ENCODE measurements around the gene CDKL1. TPM values are rescaled to one million over a fixed set of nuclear protein-coding genes. Genes with fewer than 3 reads are reported as not detected.
A peak's percentile ranks its signal among the peaks of the same experiment; 100 is the strongest.

Gene CDKL1
- total RNA-seq, 4 donors from 2014 or later = 15.3 to 36.8 (median 28.2) TPM

DNA sequence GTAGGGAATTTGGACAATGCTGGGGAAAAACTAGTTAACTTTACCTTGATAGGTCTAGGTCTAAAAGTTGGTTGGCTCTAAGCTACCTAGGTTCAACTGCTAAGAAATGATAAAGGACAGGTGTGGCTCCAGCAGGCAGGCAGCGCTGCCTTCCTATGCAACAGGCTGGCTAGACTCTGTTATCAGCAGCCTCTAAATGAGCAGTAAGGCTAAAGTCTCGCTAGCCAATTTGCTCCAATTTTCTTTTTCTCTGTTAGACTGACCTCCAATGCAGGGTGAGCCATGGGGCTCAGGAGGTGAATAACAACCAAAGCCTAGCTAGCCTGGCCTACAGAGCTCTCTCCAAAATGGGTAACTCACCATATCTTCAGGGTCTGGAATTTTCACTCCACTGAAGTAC is 58.1 kb downstream of the CDKL1 start:
- TF ChIP-seq POLR2AphosphoS5 (IDR thresholded peaks at IDR 0.05) = no peak
- TF ChIP-seq POLR2A (IDR thresholded peaks at IDR 0.05) = no peak
- no peak for TF ChIP-seq EP300 (IDR thresholded peaks at IDR 0.05; ENCODE audit: low read depth)
- Histone ChIP-seq H3K4me1 (peaks cover 15 to 60% (median 36%) of the 10 kb centered on the region in 4 donors), H3K9me3 (no peaks in the 10 kb centered on the region), H3K27me3 (no peaks in the 10 kb centered on the region), H3K4me3 (no peak overlapping the region), H3K36me3 (no peaks in the 10 kb centered on the region), H3K27ac (peak overlapping the region in 1 of 4 donors; percentile 21)
- intact Hi-C loops (cut with DNase I; ENCODE audit: low total_unique reads) (no loop called here), in situ Hi-C loops (cut with MboI; ENCODE audit: low pct_ligation_motif_present in 1 of 4, low pct_unique_long_range_greater_than_20kb in 1 of 4, low sequenced_read_pairs in 3 of 4) (no loop called here)
- DNase-seq = no peak
- WGBS, 2 donors (ENCODE audit: low coverage in 1 of 2) = 72% methylated on average over 2 of the region's 2 CpGs; no CpG with 5 or more reads in 1 of the 2 donors

DNA sequence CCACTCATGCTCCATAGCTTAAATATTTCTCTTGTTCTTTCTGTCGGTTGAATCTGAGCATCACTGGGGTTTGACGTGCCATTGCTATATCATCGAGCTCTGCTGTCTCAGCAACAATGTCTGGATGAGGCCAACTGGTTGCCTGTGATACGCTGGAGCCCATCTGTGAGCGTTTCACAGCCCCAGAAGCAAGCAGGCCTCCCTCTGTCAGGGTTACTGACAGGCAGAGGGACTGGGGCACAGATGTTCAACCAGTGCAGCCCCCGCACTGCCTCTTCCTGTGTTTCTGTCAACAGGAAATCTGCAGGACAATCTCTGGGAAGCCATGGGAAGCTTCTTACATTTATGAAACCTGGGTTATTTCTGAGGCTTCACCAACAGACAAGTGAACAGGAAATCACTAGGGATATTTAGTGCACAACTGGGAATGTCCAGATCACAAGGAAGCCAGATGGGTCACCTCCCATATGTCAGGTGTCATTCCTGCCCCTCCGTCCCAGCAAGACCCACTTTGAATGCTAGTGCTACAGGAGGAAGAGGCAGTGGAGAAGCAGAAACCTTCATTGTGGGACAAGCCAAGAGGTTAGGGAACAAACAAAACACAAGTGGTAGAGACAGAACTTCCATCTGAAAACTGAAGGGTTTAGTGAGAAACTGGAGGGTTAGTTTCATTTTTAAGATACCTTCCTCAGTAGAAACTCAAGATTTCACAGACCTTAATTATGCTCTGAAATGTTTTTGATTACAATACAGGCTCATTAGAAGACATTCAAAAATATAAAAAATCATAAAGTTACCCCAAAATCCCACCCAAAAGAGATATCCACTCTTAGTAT is 60.5 kb downstream of the CDKL1 start:
- intact Hi-C loops (cut with DNase I; ENCODE audit: low total_unique reads) = no loop called here
- in situ Hi-C loops (cut with MboI; ENCODE audit: low pct_ligation_motif_present in 1 of 4, low pct_unique_long_range_greater_than_20kb in 1 of 4, low sequenced_read_pairs in 3 of 4) = no loop called here
- H3K4me1 ChIP-seq = peaks cover 10 to 41% (median 20%) of the 10 kb centered on the region in 4 donors

DNA sequence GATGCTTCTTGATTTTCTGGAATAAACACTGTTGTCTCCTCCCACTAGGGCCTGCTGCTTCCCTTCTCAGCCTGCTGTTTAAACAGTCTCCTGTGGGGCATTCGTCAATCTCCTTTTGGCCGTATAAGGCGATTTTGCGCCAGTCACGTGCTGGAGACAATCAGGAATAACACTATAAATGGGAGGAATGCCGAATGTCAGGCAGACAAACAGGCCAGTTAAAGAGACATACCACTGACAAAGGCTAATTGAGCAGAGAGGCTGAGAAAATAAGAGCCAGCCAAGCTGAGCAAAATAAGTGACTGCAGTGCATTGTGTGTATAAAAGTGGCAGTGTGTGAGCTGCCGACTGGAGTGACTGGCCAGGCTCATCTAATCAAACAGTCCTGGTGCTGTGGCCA is 61.3 kb downstream of the CDKL1 start:
- Histone ChIP-seq H3K27me3 (no peaks in the 10 kb centered on the region), H3K36me3 (no peaks in the 10 kb centered on the region), H3K4me3 (no peak overlapping the region), H3K9me3 (no peaks in the 10 kb centered on the region), H3K27ac (peak overlapping the region; percentile 62 to 73 (median 66)), H3K4me1 (peaks cover 10 to 40% (median 20%) of the 10 kb centered on the region in 4 donors)
- intact Hi-C loops (cut with DNase I; ENCODE audit: low total_unique reads) = no loop called here
- in situ Hi-C loops (cut with MboI; ENCODE audit: low pct_ligation_motif_present in 1 of 4, low pct_unique_long_range_greater_than_20kb in 1 of 4, low sequenced_read_pairs in 3 of 4) = no loop called here
- DNase-seq = peak; percentile 51
- TF ChIP-seq POLR2AphosphoS5 (IDR thresholded peaks at IDR 0.05) (peak in 2 of 3 donors; percentile 33 to 38), POLR2A (IDR thresholded peaks at IDR 0.05) (no peak)
- TF ChIP-seq, protein P1, sequence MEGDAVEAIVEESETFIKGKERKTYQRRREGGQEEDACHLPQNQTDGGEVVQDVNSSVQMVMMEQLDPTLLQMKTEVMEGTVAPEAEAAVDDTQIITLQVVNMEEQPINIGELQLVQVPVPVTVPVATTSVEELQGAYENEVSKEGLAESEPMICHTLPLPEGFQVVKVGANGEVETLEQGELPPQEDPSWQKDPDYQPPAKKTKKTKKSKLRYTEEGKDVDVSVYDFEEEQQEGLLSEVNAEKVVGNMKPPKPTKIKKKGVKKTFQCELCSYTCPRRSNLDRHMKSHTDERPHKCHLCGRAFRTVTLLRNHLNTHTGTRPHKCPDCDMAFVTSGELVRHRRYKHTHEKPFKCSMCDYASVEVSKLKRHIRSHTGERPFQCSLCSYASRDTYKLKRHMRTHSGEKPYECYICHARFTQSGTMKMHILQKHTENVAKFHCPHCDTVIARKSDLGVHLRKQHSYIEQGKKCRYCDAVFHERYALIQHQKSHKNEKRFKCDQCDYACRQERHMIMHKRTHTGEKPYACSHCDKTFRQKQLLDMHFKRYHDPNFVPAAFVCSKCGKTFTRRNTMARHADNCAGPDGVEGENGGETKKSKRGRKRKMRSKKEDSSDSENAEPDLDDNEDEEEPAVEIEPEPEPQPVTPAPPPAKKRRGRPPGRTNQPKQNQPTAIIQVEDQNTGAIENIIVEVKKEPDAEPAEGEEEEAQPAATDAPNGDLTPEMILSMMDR (IDR thresholded peaks at IDR 0.05) = peak in 1 of 5 experiments; percentile 38
- 34 to 70% methylated on average over 7 of the region's 7 CpGs for WGBS, 2 donors (ENCODE audit: low coverage in 1 of 2)

More for the DNA sequence above, 60.5 kb downstream of the CDKL1 start:
- H3K9me3 ChIP-seq = no peaks in the 10 kb centered on the region
- WGBS, 2 donors (ENCODE audit: low coverage in 1 of 2) = 53 to 61% methylated on average over 3 to 7 of the region's 7 CpGs
- H3K36me3 ChIP-seq = no peaks in the 10 kb centered on the region
- DNase-seq = no peak
- no peak overlapping the region for H3K4me3 ChIP-seq
- TF ChIP-seq, protein P1 (IDR thresholded peaks at IDR 0.05) = no peak
- TF ChIP-seq POLR2A (IDR thresholded peaks at IDR 0.05) (no peak), EP300 (IDR thresholded peaks at IDR 0.05; ENCODE audit: low read depth) (no peak), POLR2AphosphoS5 (IDR thresholded peaks at IDR 0.05) (no peak)
- peak overlapping the region; percentile 62 to 73 (median 66) for H3K27ac ChIP-seq
- no peaks in the 10 kb centered on the region for H3K27me3 ChIP-seq

DNA sequence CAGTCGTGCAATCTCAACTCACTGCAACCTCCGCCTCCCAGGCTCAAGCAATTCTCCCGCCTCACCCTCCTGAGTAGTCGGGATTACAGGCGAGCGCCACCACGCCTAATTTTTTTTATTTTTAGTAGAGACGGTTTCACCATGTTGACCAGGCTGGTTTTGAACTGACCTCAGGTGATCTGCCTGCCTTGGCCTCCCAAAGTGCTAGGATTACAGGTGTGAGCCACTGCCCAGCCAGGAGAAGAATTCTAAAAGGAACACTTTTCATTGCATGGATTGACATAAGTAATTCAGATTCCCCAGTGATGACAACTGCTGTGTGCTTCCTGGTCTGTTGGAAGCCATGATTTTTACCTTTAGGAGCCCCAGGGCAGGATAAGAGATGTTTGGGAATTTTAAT is 62.5 kb downstream of the CDKL1 start:
- in situ Hi-C loops (cut with MboI; ENCODE audit: low pct_ligation_motif_present in 1 of 4, low pct_unique_long_range_greater_than_20kb in 1 of 4, low sequenced_read_pairs in 3 of 4) = no loop called here

DNA sequence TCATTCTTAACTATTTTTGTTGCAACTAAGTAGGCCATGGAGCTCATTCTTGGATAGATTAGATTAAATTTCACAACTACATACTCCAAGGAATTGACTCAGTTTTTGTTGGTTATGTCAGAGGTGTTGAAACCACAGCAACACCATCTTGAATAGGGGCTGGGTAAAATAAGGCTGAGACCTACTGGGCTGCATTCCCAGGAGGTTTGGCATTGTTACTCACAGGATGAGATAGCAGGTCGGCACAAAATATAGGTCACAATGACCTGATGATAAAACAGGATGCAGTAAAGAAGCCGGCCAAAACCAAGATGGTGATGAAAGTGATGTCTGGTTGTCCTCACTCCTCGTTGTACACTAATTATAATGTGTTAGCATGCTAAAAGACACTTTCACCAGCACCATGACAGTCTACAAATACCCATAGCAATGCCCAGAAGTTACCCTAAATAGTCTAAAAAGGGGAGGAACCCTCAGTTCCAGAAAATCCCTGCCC is 63.6 kb downstream of the CDKL1 start:
- H3K9me3 ChIP-seq = no peaks in the 10 kb centered on the region
- intact Hi-C loops (cut with DNase I; ENCODE audit: low total_unique reads) (no loop called here), in situ Hi-C loops (cut with MboI; ENCODE audit: low pct_ligation_motif_present in 1 of 4, low pct_unique_long_range_greater_than_20kb in 1 of 4, low sequenced_read_pairs in 3 of 4) (no loop called here)
- no peak for DNase-seq
- no peak overlapping the region for H3K4me3 ChIP-seq
- 76% methylated on average over 3 of the region's 3 CpGs; no CpG with 5 or more reads in 1 of the 2 donors for WGBS, 2 donors (ENCODE audit: low coverage in 1 of 2)
- H3K4me1 ChIP-seq = peaks cover 10 to 19% (median 13%) of the 10 kb centered on the region in 4 donors
- TF ChIP-seq EP300 (IDR thresholded peaks at IDR 0.05; ENCODE audit: low read depth) (no peak), POLR2AphosphoS5 (IDR thresholded peaks at IDR 0.05) (no peak), POLR2A (IDR thresholded peaks at IDR 0.05) (no peak)
- TF ChIP-seq, protein P1 (IDR thresholded peaks at IDR 0.05) = no peak
- no peak overlapping the region for H3K27ac ChIP-seq
- H3K36me3 ChIP-seq = peaks cover 0 to 6% (median 0%) of the 10 kb centered on the region in 4 donors
- H3K27me3 ChIP-seq = no peaks in the 10 kb centered on the region

More for the DNA sequence above, 62.5 kb downstream of the CDKL1 start:
- no peak for DNase-seq
- H3K36me3 ChIP-seq = peaks cover 0 to 6% (median 0%) of the 10 kb centered on the region in 4 donors
- TF ChIP-seq EP300 (IDR thresholded peaks at IDR 0.05; ENCODE audit: low read depth) = no peak
- peaks cover 10 to 29% (median 18%) of the 10 kb centered on the region in 4 donors for H3K4me1 ChIP-seq
- no peaks in the 10 kb centered on the region for H3K9me3 ChIP-seq
- H3K4me3 ChIP-seq = no peak overlapping the region
- no peak overlapping the region for H3K27ac ChIP-seq
- intact Hi-C loops (cut with DNase I; ENCODE audit: low total_unique reads) = no loop called here
- no peaks in the 10 kb centered on the region for H3K27me3 ChIP-seq
- 89 to 94% methylated on average over 7 to 8 of the region's 8 CpGs for WGBS, 2 donors (ENCODE audit: low coverage in 1 of 2)
